Measurements from ENCODE around the gene MEIS3.

DNA sequence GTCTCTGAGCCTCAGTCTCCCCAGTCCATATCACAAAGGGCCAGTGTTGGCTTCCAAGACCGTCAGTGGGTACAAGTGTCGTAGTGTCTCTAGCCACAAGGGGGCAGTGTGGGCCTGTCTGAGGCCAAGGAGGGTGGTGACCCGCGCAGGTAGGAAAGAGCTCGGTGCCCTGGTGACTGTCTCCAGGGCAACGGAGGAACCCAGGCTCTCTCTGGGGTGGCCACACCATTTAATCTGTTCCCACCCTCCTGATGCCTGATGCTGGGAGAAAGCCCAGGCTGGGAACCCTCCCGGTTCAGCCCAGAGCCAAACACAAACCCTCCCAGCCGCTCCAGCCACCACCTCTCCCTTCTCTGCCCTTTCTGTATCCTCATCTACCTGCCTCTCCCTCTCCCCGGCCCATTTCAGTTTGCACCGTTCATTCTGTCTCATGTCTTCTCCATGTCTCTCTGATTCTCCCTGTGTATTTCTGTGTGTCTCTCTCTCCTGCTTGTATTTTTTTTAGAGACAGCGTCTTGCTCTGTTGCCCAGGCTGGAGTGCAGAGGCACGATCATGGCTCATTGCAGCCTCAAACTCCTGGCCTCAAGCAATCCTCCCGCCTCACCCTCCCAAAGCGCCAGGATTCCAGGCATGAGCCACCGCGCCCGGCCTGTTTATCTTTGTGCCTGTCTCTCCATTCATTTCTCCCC lies 17.5 kb upstream of the MEIS3 start:
- TF ChIP-seq CTCF (IDR thresholded peaks at IDR 0.05) (peak; percentile 91), EZH2 (IDR thresholded peaks at IDR 0.05) (no peak)

Measured in neural progenitor cell (in vitro differentiated cells).